ENCODE results near the gene GAS7.

DNA sequence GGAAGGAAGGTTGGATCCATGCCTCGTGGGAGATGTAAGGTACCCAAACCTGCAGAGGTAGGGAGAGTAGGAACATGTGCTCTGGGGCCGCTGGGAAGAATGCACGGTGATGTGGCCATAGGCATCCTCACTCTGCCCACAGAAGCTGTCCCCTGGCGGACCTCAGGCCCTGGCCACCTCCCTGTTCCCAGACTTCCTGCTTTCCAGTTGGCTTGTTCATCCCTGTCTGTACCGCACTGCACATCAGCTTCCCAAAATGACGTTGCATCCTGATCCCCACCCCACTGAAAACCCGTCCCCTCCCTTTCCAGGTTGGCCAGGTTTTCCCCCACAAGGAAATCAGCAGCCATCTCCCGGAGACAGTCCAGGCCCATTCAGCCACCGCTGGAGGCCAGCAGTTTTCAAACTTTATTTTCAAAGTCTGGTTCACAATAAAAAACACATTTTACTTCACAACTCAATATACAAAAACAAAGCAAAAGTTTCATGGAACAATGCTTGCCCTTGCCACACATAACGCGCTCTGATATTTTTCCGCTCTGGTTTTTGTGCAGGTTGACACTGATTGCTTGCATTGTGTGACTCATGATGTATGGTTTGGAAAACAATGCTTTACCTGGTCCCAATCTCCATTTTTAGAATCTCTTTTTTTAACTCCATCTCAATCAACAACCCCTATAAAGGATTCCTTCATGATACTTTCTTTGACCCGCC, 143.0 kb downstream of the GAS7 start:
- TF ChIP-seq, protein P1, sequence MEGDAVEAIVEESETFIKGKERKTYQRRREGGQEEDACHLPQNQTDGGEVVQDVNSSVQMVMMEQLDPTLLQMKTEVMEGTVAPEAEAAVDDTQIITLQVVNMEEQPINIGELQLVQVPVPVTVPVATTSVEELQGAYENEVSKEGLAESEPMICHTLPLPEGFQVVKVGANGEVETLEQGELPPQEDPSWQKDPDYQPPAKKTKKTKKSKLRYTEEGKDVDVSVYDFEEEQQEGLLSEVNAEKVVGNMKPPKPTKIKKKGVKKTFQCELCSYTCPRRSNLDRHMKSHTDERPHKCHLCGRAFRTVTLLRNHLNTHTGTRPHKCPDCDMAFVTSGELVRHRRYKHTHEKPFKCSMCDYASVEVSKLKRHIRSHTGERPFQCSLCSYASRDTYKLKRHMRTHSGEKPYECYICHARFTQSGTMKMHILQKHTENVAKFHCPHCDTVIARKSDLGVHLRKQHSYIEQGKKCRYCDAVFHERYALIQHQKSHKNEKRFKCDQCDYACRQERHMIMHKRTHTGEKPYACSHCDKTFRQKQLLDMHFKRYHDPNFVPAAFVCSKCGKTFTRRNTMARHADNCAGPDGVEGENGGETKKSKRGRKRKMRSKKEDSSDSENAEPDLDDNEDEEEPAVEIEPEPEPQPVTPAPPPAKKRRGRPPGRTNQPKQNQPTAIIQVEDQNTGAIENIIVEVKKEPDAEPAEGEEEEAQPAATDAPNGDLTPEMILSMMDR (IDR thresholded peaks at IDR 0.05) = no peak
- no peak for TF ChIP-seq POLR2A (IDR thresholded peaks at IDR 0.05)
